Fibroblast of the aortic adventitia (primary cell): ENCODE data around the gene PMS1. TPM values are rescaled to one million over a fixed set of nuclear protein-coding genes. Genes with fewer than 3 reads are reported as not detected.
"Not testable (repeated sequence)": the region's sequence is repeated elsewhere in the genome, so short reads cannot be mapped to it uniquely, and the experiment has no call there.

Source experiments
- DNase-seq: peaks from one replicate; pipeline ENCODE4 v3.0.0-alpha.2; 2010; ENCODE audit warnings: low read depth
- H3K4me3 ChIP-seq: 2 replicates; pipeline ENCODE4 v1.5.1; 2011; ENCODE audit warnings: low read depth, mild to moderate bottlenecking, control low read depth, low read length, moderate library complexity
- total RNA-seq: library from RNA; depleted of rRNA; stranded (reverse); fragments of >200 nt; gene quantifications from 2 replicates; pipeline ENCODE4 v1.2.3, GENCODE V29; 2012; ENCODE audit warnings: low replicate concordance
- TF ChIP-seq, protein P1 (sequence below): IDR thresholded peaks from 2 replicates; pipeline ENCODE4 v1.5.1; 2011; ENCODE audit warnings: mild to moderate bottlenecking, low read length, control low read depth, inconsistent platforms; ENCODE audit not compliant: insufficient read depth

PMS1 gene
- 27.0 and 34.2 TPM in 2 replicates for total RNA-seq

DNA sequence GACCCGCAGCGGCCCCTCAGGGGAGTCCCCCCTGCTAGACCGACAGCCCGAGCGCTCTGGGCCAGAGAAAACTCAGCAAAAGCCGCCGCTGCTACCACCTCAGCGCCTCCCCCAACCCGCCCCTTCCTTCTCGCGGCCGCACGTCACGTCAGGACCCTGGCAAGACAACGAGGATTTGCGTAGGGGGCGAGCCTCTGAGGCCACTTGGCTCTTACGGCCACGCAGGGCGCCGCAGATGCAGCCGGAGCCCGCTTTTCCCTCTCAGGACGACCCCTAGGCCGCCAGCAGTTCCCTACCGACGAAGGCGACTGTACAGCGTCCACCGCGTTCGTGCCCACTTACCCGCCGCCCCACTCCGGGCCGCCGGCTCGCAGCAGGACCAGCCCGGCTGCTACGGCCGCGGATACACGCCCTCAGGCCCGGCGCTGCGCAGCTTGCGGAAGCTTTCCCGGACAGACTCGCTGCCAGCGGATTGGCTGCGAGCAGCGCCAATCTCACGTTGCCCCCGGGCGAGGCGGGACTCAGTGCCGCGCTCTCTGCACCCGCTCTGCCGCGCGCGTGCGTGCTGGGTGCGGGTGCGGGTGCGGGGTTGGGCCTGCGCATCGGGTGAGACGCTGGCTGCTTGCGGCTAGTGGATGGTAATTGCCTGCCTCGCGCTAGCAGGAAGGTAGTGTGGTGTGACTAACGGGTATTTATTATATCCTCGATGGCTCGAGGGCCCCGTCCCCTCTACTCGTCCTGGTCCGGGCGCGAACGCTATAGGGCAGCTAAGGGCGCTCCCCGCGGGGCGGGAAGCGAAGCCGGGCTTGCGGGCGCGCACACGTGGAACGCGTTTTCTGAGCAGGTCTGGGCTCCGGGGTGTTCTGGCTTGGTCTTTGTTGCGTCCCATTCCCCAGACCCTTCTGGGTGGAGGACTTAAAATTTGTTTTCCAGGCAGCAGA, at the start of gene PMS1, which contains the start of gene ORMDL1:
Gene PMS1 (plus strand): TSS at position 524 of the 941 bp plus-strand sequence. CDS start 7,360 bp downstream, outside the sequence.
Gene ORMDL1 (minus strand): TSS at position 413 of the 941 bp plus-strand sequence. CDS start 1,744 bp downstream, outside the sequence.
- TF ChIP-seq, protein P1, sequence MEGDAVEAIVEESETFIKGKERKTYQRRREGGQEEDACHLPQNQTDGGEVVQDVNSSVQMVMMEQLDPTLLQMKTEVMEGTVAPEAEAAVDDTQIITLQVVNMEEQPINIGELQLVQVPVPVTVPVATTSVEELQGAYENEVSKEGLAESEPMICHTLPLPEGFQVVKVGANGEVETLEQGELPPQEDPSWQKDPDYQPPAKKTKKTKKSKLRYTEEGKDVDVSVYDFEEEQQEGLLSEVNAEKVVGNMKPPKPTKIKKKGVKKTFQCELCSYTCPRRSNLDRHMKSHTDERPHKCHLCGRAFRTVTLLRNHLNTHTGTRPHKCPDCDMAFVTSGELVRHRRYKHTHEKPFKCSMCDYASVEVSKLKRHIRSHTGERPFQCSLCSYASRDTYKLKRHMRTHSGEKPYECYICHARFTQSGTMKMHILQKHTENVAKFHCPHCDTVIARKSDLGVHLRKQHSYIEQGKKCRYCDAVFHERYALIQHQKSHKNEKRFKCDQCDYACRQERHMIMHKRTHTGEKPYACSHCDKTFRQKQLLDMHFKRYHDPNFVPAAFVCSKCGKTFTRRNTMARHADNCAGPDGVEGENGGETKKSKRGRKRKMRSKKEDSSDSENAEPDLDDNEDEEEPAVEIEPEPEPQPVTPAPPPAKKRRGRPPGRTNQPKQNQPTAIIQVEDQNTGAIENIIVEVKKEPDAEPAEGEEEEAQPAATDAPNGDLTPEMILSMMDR, result no peak
- peak; percentile 96 for DNase-seq
- H3K4me3 ChIP-seq, result peak within 1 kb of the TSS; percentile 74

DNA sequence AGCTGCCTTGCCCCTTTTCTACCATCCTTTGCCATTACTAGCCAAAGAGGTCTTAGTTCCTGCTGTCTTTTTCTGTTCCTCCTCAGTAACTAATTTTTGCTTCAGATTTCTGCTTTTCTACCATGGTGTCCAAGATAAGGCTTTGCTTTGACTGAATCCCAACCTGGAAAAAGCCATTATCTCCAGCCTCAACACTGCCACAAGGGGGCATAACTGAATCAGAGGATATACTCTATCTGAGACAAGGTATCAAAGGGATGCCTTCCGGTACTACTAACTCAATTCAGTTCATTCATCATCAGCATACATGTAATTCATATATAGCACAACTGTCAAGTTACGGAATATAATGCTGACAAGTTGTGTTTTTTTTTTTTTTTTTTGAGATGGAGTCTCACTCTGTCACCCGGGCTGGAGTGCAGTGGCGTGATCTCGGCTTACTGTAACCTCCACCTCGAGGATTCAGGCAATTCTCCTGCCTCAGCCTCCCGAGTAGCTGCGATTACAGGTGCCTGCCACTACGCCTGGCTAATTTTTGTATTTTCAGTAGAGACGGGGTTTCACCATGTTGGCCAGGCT, 33.1 kb upstream of the PMS1 start:
- no peak overlapping the region for H3K4me3 ChIP-seq
- DNase-seq, result peak; percentile 39
- TF ChIP-seq, protein P1, result peak; percentile 69

DNA sequence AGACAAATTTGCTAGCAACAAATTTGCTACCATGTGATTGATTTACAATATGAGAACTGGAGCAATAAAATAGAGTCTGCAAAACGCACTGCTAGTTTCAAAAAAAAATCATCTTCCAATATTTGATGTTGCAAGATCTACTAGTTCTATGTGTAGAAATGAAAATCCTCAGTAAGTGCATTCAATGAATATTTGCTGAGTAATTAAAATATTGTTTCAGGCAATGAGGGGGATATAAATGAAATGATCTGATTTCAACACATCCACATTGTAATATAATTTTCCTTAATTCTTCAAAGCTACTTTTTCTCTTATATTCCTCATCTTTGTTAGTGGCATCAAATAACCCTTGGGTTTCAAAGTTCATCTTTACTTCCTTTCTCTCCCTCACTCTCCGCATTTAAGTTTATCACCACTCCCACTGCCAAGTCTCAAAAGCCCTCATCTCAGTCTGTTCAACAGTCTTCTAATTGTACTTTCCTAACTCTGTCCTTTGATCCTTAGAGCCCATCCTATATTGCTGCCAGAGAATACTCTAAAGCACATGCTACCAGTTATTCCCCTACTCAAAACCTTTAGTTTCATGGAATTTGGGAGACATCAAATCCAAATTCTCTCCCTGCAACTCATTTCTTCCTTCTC, 27.8 kb upstream of the PMS1 start:
- H3K4me3 ChIP-seq, result no peak overlapping the region
- TF ChIP-seq, protein P1, result no peak
- DNase-seq, result no peak

DNA sequence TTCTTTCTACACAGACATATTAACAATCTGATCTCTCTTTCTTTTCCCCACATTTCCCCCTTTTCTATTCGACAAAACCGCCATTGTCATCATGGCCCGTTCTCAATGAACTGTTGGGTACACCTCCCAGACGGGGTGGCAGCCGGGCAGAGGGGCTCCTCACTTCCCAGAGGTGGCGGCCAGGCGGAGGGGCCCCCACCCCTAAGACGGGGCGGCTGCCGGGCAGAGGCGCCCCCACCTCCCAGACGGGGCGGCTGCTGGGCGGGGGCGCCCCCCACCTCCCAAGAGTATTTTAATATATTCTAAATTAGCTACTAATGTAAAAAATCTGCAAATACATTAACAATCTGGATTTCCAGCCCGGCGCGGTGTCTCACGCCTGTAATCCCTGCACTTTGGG, 24.1 kb upstream of the PMS1 start:
- not testable (repeated sequence) for DNase-seq, H3K4me3 ChIP-seq

DNA sequence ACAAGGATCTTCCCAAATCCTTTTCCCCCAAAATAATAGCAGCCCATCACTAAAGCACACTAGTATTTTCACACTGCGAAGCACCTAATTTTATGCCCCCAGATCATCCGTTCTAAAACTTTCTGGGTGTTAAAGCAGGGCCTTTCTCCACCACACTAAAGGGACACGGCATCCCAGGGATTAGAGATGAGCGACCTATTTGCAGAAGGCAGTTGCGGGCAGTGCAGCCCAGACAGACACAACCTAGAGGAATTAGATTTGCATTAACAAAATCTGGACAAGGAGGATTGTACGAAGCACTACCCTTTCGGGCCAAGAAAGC, 22.1 kb upstream of the PMS1 start:
- peak overlapping the region; percentile 88 for H3K4me3 ChIP-seq
- TF ChIP-seq, protein P1, result no peak
- DNase-seq, result no peak

DNA sequence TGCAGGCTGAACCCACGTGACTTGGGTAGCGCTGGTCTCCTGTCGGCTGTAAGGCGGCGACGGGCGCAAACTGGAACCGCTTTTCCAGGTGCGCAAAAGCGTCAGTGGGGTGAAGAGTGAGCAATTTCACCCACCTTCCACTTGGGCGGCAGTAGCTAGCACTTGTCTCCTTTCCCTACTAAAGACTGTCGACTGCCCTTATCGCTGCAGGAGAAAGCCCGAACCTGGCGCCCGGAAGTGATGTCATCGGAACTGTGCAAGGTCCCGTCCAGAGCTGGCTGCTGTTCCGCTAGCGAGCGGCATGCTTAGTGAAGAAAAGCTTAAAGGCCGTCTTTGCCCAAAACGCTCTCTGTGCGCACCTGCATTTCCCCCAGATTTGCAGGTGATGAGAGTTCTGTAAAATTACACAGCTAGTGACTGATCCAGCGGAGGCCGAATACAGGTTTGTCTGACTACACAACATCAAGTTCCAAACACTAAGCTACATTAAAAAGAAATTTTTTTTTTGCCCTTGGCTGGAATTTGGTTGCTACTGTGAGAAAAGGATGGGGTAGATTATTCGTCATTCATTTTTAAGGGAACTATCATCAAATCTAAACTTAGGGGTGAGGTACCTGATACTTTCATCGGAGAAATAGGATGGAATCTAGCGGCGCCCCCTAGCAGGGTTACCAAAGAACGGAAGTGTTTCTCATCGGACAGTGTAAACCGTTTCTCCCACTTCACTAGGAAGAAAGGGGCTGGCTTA, 21.5 kb upstream of the PMS1 start, which contains the start of gene OSGEPL1:
Gene OSGEPL1 (minus strand): TSS at position 242 of the 748 bp plus-strand sequence. CDS start 1,152 bp downstream, outside the sequence.
- peak; percentile 93 for DNase-seq
- TF ChIP-seq, protein P1, result peak; percentile 66
- H3K4me3 ChIP-seq, result peak within 1 kb of the TSS; percentile 88
